Measurements from ENCODE around the gene ZNF410.
"Not testable (repeated sequence)": the region's sequence is repeated elsewhere in the genome, so short reads cannot be mapped to it uniquely, and the experiment has no call there.

The ZNF410 gene

DNA sequence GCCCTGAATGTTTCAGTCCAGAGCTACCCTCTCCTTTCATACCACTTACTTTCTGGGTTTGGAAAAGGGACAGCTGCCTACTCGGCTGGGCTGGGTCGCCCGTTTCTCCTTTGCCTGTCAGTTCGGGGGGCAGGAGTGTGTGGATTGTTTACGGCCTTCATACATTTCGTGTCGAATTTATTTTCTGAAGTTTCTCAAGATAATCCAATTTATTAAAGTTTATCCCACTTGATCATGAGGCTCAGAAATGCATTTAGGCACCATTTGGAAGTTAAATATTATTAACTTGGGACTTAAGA lies 608 bp downstream of the ZNF410 start:
- DNase-seq (ENCODE audit: low read depth in 3 of 3) = no peak

DNA sequence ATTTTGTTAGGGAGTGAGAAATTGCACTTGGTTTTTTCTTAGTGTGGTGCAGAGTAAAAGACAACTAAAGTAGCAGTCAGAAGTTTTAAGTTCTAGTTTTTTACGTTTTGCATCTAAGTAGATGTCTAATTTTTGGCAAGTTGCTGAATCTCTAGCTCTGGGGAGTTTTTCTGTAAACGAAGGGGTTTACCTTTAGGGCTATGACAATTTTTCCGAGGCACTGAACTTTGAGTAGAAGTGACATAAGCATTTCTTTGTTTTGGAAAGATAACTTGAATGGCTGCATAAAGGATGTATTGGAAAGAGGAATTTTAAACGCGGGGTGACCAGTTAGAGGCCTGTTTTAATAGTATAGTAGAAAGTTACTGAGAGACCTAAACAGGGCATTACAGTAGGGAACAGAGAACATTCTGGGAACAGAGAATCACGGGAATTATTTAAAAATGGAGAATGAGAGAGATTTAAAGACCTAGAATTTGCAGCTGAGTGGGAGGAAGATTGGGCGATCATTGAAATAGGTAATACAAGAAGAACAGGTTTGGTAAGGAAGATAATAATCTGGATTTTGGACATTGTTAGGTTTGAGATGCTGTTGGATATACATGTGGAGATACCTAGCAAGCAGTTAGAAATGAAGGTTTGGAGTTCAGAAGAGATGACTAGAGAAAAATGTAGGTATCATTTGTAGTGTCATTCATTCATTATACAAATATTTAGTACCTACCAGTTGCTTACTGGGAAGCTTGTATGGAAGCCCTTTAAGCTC lies 1.2 kb downstream of the ZNF410 start:
- DNase-seq (ENCODE audit: low read depth in 3 of 3) = no peak

GRCh38 chr14:73888460-73888725 lies 1.7 kb downstream of the ZNF410 start:
- no peak for DNase-seq (ENCODE audit: low read depth in 3 of 3)

GRCh38 chr14:73888971-73889370 lies 2.3 kb downstream of the ZNF410 start:
- no peak for DNase-seq (ENCODE audit: low read depth in 3 of 3)

GRCh38 chr14:73889376-73889775 lies 2.7 kb downstream of the ZNF410 start:
- no peak for DNase-seq (ENCODE audit: low read depth in 3 of 3)

DNA sequence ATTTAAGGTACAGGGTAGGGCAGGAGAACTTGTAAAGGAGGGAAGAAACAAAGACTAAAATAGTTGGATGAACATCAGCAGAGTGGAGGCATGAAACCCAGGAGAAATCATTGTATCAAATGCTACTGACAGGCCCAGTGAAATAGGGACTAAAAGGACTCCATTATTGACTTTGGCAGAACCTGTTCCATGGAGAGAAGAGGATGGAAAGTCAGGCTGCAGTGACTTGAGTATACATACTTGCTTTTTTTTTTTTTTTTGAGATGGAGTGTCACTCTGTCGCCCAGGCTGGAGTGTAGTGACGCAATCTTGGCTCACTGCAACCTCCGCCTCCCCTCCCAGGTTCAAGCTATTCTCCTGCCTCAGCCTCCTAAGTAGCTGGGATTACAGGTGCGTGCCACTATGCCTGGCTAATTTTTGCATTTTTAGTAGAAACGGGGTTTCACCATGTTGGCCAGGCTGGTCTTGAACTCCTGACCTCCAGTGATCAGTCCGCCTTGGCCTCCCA lies 7.6 kb downstream of the ZNF410 start:
- DNase-seq (ENCODE audit: low read depth in 3 of 3) = not testable (repeated sequence)

- DNase-seq (ENCODE audit: low read depth in 3 of 3) = no peak
These were observed 9.3 kb downstream of the ZNF410 start for GRCh38 chr14:73895939-73896338.

- no peak for DNase-seq (ENCODE audit: low read depth in 3 of 3)
These were observed 9.9 kb downstream of the ZNF410 start for GRCh38 chr14:73896521-73896920.

DNA sequence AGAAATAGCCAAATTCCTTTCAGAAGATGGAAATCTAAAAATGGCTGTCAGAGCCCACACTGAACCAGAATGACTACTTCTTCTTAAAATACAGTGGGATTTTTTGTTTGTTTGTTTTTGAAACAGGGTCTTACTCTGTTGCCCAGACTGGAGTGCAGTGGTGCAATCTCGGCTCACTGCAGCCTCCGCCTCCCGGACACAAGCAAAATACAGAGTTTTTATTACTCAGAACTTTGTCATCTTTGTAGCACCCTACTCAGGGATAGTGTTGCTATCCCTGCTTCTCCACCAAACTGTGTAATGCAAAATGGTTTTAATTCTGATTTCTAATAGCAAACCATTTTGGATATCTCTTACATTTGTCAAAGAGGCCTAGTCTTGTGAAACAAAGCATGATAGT lies 16.4 kb downstream of the ZNF410 start:
- no peak for DNase-seq (ENCODE audit: low read depth in 3 of 3)

- DNase-seq (ENCODE audit: low read depth in 3 of 3) = no peak
These were observed 23.0 kb downstream of the ZNF410 start for GRCh38 chr14:73909681-73910080.

DNA sequence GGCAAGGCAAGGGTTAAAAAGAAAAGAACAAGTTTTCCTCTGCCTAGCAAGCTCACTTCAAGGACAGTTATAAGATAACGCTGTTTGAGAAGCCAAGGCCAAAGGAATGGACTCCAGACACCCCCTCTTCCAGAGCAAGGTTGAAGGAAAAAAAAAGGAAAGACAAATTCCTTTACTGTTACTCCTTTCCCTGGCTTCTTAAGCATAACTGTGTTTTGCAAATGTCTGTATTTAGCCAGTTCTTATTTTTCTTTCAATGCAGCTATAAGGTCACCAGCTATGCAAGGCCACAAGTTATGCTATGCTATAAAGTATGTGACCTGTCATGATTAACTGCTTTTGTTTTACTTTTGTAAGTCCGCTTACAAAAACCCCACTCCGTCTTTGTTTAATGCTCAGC lies 26.6 kb downstream of the ZNF410 start:
- no peak for DNase-seq (ENCODE audit: low read depth in 3 of 3)

DNA sequence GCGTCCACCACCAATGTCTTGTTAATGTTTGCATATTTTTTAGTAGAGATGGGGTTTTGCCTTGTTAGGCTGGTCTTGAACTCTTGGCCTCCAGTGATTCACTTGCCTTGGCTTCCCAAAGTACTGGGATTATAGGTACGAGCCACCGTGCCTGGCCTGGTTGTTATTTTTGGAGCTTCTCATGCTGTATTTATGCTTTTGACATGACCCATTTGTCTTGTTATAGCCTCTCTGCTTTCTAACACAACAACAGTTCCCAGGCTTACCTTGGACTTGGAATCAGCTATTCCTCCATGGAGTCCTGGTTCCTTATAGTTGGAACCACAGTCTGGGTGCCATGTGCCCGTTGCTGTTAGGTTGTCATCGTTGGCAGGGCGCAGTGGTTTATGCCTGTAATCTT lies 29.7 kb downstream of the ZNF410 start:
- no peak for DNase-seq (ENCODE audit: low read depth in 3 of 3)

DNA sequence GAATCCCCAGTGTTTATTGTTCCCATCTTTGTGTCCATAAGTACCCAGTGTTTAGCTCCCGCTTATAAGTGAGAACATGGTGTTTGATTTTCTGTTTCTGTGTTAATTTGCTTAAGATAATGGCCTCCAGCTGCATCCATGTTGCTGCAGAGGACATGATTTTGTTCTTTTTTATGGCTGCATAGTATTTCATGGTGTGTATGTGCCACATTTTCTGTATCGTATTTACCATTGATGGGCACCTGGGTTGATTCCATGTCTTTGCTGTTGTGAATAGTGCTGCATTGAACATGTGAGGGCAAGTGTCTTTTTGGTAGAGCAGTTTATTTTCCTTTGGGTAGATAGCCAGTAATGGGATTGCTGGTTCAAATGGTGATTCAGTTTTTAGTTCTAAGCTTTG lies 32.8 kb downstream of the ZNF410 start:
- not testable (repeated sequence) for DNase-seq (ENCODE audit: low read depth in 3 of 3)

GRCh38 chr14:73924337-73924736 lies 37.7 kb downstream of the ZNF410 start:
- DNase-seq (ENCODE audit: low read depth in 3 of 3) = no peak

DNA sequence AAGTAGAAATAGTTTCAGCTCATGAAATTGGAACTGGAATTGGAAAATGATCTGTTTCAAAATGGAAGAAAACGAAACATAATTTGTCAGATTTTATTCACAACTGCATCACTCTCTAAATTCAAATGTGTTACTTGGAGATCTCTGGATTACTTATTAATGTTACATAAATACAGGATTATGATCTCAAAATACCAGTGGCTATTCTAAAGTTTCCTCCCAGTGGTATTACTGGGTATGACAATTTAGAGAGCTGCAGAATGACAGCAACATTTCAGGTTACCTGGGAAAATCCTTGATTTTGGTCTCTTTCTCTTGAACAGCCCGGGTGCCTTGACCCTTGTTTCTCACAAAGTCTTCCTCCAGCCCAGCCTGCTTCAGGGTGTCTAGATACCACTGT lies 49.0 kb downstream of the ZNF410 start:
- DNase-seq (ENCODE audit: low read depth in 3 of 3) = no peak

DNA sequence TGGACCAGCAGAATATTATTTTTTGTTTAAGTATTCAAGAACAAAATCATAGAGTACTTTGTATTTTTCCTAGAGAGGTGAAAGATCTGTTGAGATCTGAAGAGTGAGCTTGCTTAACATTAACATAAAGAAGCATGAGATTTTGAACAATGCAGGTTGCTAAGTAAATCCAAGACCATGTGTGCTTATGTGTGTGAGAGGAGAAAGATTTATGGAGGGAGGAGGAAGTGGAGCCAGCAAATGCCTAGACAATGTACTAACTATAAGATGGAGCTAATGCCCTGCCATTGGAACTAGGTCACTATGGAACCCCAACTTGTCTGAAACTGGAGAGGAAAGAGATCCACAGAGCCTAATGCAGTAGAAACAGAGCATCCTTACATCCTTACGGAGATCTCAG lies 49.9 kb downstream of the ZNF410 start:
- DNase-seq (ENCODE audit: low read depth in 3 of 3) = no peak

DNA sequence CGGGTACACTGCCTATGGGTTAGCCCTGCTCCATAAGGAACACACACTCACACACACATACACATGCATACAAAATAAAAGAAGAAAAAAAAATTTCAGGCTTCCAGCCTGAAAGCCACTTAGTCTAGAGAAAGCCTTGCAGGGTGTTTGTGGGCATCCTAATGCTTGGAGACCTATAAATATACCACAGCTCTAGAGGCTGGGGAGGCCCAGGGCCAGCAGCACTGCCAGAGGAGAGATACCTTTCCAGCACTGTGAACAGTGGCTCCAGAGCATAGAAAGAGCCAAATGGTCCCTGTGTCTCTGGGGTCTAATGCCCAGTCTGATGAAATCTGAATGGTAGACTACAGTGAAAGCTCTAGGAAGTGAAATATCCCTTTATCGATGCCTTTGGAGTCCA lies 50.4 kb downstream of the ZNF410 start:
- DNase-seq (ENCODE audit: low read depth in 3 of 3) = no peak

- DNase-seq (ENCODE audit: low read depth in 3 of 3) = no peak
These were observed 55.5 kb downstream of the ZNF410 start for GRCh38 chr14:73942180-73942579.

DNA sequence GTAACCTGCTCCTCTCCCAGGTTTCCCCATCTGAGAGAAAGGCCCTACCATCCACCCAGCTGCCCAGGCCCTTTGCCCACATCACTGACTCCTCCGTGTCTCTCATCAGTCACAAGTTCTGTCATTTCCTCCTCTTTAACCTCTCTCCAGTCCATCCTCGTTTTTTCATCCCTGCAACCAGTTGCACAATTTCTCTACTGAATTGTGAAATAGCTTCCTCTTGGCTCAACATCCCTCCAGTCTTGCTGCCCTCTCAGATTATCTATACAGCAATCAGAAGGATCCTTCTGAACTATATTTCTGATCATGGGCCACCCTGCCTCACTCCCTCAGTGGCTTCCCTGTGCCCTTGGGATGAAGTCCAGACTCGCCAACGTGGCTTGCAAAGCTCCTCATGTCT lies 56.4 kb downstream of the ZNF410 start:
- no peak for DNase-seq (ENCODE audit: low read depth in 3 of 3)

- DNase-seq (ENCODE audit: low read depth in 3 of 3) = no peak
These were observed 57.9 kb downstream of the ZNF410 start for GRCh38 chr14:73944432-73945158.

GRCh38 chr14:73945159-73945670 lies 58.6 kb downstream of the ZNF410 start:
- no peak for DNase-seq (ENCODE audit: low read depth in 3 of 3)

GRCh38 chr14:73949752-73950734 lies 63.4 kb downstream of the ZNF410 start, which contains the start of the genes COQ6 and FAM161B:
TSS of gene COQ6 (plus strand) at chr14:73950302. CDS start at chr14:73950333, 31 bp downstream.
TSS of gene FAM161B (minus strand) at chr14:73950094. CDS start at chr14:73950026, 68 bp downstream.
- DNase-seq (ENCODE audit: low read depth in 3 of 3) = peak; percentile 72 to 74 (median 74)
